Endothelial cell of umbilical vein (primary cell): ENCODE measurements around the gene GAB2. TPM values are rescaled to one million over a fixed set of nuclear protein-coding genes. Genes with fewer than 3 reads are reported as not detected.

Experiments used
- BruUV-seq: library from RNA; stranded (reverse); fragments of 400-500 nt; replicated peaks from 2 replicates; lab custom pipeline; 2021; lab: Mats Ljungman, UMichigan
- CTCF ChIA-PET: fragments of 300-600, 350-600 bp; sonication (Branson Sonifier 250); formaldehyde crosslinking; loops from one replicate; lab custom pipeline; 2021; ENCODE audit warnings: antibody characterized with exemption, inconsistent platforms; lab: Charles Lee
- POLR2A ChIA-PET: fragments of 300-600, 350-600 bp; sonication (Branson Sonifier 250); formaldehyde crosslinking; loops from one replicate; lab custom pipeline; 2021; ENCODE audit warnings: antibody characterized with exemption, inconsistent platforms; lab: Charles Lee
- DNase-seq: peaks from one replicate; pipeline ENCODE4 v3.0.0-alpha.2; 2011; ENCODE audit warnings: low read depth, low spot score
- FAIRE-seq: peaks from 2 replicates; lab custom pipeline; 2011; peaks lifted over from hg19 to GRCh38; lab: Jason Lieb, UNC
- H2AFZ ChIP-seq: 2 replicates; pipeline ENCODE4 v1.6.0; 2012; ENCODE audit warnings: low read depth, low read length, control low read depth, inconsistent platforms
- H3K27ac ChIP-seq: 2 replicates; pipeline ENCODE4 v1.5.1; 2011; ENCODE audit warnings: low read depth, mild to moderate bottlenecking, control low read depth, low read length, moderate library complexity; ENCODE audit not compliant: insufficient read depth
- H3K27me3 ChIP-seq, 2 experiments: 2 replicates each; pipeline versions ENCODE4 v1.6.0 to v1.6.1; 2011; ENCODE audit warnings: low read length in 2 of 2, mixed read lengths in 1 of 2; ENCODE audit not compliant: control insufficient read depth in 2 of 2, insufficient read depth in 2 of 2
- H3K36me3 ChIP-seq, 2 experiments: 2 replicates in 1 of 2; 3 replicates in 1 of 2; pipeline ENCODE4 v1.5.1; 2011; ENCODE audit warnings: low read length in 2 of 2, mild to moderate bottlenecking in 1 of 2, moderate library complexity in 1 of 2; ENCODE audit not compliant: control insufficient read depth in 2 of 2, insufficient read depth in 2 of 2; ENCODE audit errors: extremely low read depth in 1 of 2
- H3K4me1 ChIP-seq: 3 replicates; pipeline ENCODE4 v1.5.1; 2011; ENCODE audit warnings: mild to moderate bottlenecking, low read length; ENCODE audit not compliant: control insufficient read depth, insufficient read depth; ENCODE audit errors: extremely low read depth
- H3K4me2 ChIP-seq: 2 replicates; pipeline ENCODE4 v1.6.1; 2011; ENCODE audit warnings: low read length, control low read depth, mixed read lengths; ENCODE audit not compliant: insufficient read depth
- H3K4me3 ChIP-seq, 3 experiments: fragments of 200-600 bp in 1 of 3; sonication (generic), shearing (Covaris generic) in 1 of 3; replicated peaks in 1 of 3; 2 replicates each; pipeline ENCODE4 v1.5.1; 2011 to 2016; ENCODE audit warnings: control low read depth in 3 of 3, low read length in 3 of 3, mild to moderate bottlenecking in 2 of 3, inconsistent platforms in 1 of 3, low read depth in 1 of 3, moderate library complexity in 1 of 3; ENCODE audit not compliant: insufficient read depth in 1 of 3
- H3K79me2 ChIP-seq: 2 replicates; pipeline ENCODE4 v1.6.0; 2012; ENCODE audit warnings: low read length, inconsistent platforms; ENCODE audit not compliant: control insufficient read depth, insufficient read depth
- H3K9ac ChIP-seq: replicated peaks from 2 replicates; pipeline ENCODE3; 2011; ENCODE audit warnings: low read length, control low read depth; ENCODE audit not compliant: insufficient read depth; ENCODE audit errors: extremely low read depth
- H3K9me1 ChIP-seq: replicated peaks from 3 replicates; pipeline ENCODE4 v1.6.0; 2011; ENCODE audit warnings: mild to moderate bottlenecking, low read length; ENCODE audit not compliant: control insufficient read depth, insufficient read depth; ENCODE audit errors: extremely low read depth
- H3K9me3 ChIP-seq: replicated peaks from 2 replicates; pipeline ENCODE4 v1.5.1; 2012; ENCODE audit warnings: low read length, inconsistent platforms; ENCODE audit not compliant: control insufficient read depth, insufficient read depth
- H4K20me1 ChIP-seq: replicated peaks from 2 replicates; pipeline ENCODE3; 2011; ENCODE audit warnings: mild to moderate bottlenecking, low read length; ENCODE audit not compliant: control insufficient read depth, insufficient read depth; ENCODE audit errors: extremely low read depth
- EZH2 ChIP-seq: IDR thresholded peaks from 2 replicates; pipeline ENCODE4 v1.6.1; 2012; ENCODE audit warnings: borderline replicate concordance, low read depth, mild to moderate bottlenecking, moderate library complexity, low read length, inconsistent platforms; ENCODE audit not compliant: severe bottlenecking
- FOS ChIP-seq: IDR thresholded peaks from 2 replicates; pipeline ENCODE4 v1.6.1; 2011; ENCODE audit warnings: mild to moderate bottlenecking, low read length, moderate library complexity, borderline replicate concordance; ENCODE audit not compliant: insufficient read depth
- GATA2 ChIP-seq: IDR thresholded peaks from 2 replicates; pipeline ENCODE4 v1.7.0; 2011; ENCODE audit warnings: low read depth, mild to moderate bottlenecking, moderate library complexity, mixed read lengths, low read length; ENCODE audit not compliant: insufficient read length, insufficient read depth
- JUN ChIP-seq: IDR thresholded peaks from 2 replicates; pipeline ENCODE4 v1.6.1; 2011; ENCODE audit warnings: borderline replicate concordance, low read depth; ENCODE audit not compliant: insufficient read length, insufficient read depth
- MYC ChIP-seq: IDR thresholded peaks from one replicate; pipeline ENCODE4 v1.6.1; 2011; ENCODE audit warnings: mild to moderate bottlenecking, low read depth, low read length
- POLR2A ChIP-seq: IDR thresholded peaks from 2 replicates; pipeline ENCODE4 v1.6.1; 2012; ENCODE audit warnings: low read depth, mild to moderate bottlenecking, control low read depth, low read length
- POLR2AphosphoS5 ChIP-seq: IDR thresholded peaks from 2 replicates; pipeline ENCODE4 v1.6.1; 2012; ENCODE audit warnings: low read depth, mild to moderate bottlenecking, control low read depth, low read length, moderate library complexity; ENCODE audit not compliant: insufficient read depth
- dilution Hi-C: fragments of 300-500 bp; cut with MboI; formaldehyde crosslinking; loops from one replicate; pipeline ENCODE4 v1.15.0; 2019; ENCODE audit warnings: low sequenced_read_pairs; ENCODE audit not compliant: extremely low pct_ligation_motif_present
- intact Hi-C: fragments of 100-400 bp; cut with micrococcal nuclease; formaldehyde crosslinking; loops from one replicate; pipeline ENCODE4 v1.10.0; 2022
- polyA plus RNA-seq, 4 experiments: library from polyadenylated mRNA; depleted of rRNA in 3 of 4; stranded (reverse) in 3 of 4; unstranded in 1 of 4; fragments of >200 nt; gene quantifications; 2 replicates each; pipeline versions ENCODE4 v1.2.1 to v1.2.3, GENCODE V29; 2011 to 2012; ENCODE audit warnings: missing spikeins in 1 of 4
- total RNA-seq: library from RNA; stranded (reverse); gene quantifications from 2 replicates; pipeline ENCODE4 v1.2.3, GENCODE V29; 2021
- TF ChIP-seq, protein P1 (sequence below): IDR thresholded peaks from 2 replicates; pipeline ENCODE4 v1.6.1; 2011; ENCODE audit not compliant: insufficient read depth, insufficient read length
- TF ChIP-seq, protein P2 (sequence below), 2 donors: IDR thresholded peaks; 1 replicate in 1 of 2; 2 replicates in 1 of 2; pipeline ENCODE4 v1.5.1; 2011; ENCODE audit warnings: low read length in 2 of 2, mild to moderate bottlenecking in 2 of 2, moderate library complexity in 2 of 2, control low read depth in 1 of 2, inconsistent platforms in 1 of 2, low read depth in 1 of 2; ENCODE audit not compliant: insufficient read depth in 1 of 2; ENCODE audit errors: extremely low read depth in 1 of 2

Gene GAB2
- total and polyA plus RNA-seq, 2 donors (not counting 3 experiments of a cell fraction or from before 2014, with no cell fraction given) = 19.6 to 39.6 TPM

DNA sequence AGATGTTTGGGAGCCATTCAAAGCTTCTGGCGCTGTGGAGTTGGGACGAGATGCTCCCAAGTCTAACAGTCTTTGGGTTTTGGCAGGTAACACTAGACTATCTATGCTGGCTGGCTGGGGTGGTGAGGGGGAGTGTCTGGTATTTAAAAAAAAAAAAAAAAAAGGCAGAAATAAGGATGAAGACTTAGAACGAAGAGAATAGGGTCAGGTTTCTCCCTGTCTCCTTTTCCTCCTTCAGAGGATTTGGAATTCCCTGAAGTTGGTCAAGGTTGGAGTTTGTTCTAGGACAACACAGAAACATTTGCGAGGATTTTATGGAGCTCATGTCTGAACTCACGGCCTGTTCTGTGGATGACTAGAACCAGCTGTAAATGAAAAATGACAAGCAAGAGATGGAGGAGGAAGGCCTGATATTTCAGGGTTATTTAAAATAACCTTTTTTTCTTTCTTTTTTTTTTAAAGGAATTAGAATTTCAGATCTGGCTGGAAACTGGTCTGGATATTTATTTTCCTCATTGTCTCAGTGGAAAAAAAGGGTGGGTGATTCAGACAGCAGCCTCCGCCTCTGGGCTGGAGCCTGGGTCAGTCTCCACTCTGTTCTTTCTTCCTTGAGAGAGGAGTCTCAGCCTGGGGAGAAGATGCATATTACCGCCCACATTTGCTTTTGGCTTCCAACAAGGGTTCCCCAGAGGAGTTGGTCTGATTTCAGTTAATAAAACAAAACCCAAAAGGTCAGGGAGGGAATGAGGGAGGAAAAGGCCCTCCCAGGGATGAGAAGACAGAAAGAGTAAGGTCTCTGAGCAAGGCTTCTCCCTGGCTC is 148.8 kb downstream of the GAB2 start:
- no peaks in the 10 kb centered on the region for H4K20me1 ChIP-seq
- H3K9me3 ChIP-seq = no peaks in the 10 kb centered on the region
- no peaks in the 10 kb centered on the region for H3K27me3 ChIP-seq
- no TSS peak for BruUV-seq
- no peaks in the 10 kb centered on the region for H3K4me1 ChIP-seq
- H3K4me3 ChIP-seq = no peak overlapping the region
- FAIRE-seq (peak; percentile 40), DNase-seq (peak; percentile 30)
- dilution Hi-C loops (no loop called here), intact Hi-C loops (no loop called here)
- CTCF ChIA-PET = interaction anchor here (1.4 kb wide), 1 partner anchor 295 kb away, joined by 4 read pairs; no protein-coding TSS in a partner anchor
- TF ChIP-seq POLR2A (no peak), POLR2AphosphoS5 (no peak), MYC (no peak), FOS (no peak), JUN (no peak), EZH2 (no peak), GATA2 (no peak)
- TF ChIP-seq, protein P1, sequence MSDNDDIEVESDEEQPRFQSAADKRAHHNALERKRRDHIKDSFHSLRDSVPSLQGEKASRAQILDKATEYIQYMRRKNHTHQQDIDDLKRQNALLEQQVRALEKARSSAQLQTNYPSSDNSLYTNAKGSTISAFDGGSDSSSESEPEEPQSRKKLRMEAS = no peak
- TF ChIP-seq, protein P2, sequence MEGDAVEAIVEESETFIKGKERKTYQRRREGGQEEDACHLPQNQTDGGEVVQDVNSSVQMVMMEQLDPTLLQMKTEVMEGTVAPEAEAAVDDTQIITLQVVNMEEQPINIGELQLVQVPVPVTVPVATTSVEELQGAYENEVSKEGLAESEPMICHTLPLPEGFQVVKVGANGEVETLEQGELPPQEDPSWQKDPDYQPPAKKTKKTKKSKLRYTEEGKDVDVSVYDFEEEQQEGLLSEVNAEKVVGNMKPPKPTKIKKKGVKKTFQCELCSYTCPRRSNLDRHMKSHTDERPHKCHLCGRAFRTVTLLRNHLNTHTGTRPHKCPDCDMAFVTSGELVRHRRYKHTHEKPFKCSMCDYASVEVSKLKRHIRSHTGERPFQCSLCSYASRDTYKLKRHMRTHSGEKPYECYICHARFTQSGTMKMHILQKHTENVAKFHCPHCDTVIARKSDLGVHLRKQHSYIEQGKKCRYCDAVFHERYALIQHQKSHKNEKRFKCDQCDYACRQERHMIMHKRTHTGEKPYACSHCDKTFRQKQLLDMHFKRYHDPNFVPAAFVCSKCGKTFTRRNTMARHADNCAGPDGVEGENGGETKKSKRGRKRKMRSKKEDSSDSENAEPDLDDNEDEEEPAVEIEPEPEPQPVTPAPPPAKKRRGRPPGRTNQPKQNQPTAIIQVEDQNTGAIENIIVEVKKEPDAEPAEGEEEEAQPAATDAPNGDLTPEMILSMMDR (IDR thresholded peaks at IDR 0.05; ENCODE audit: extremely low read depth in 1 of 2, insufficient read depth in 1 of 2, low read depth in 1 of 2, low read length in 2 of 2) = no peak
- no peak overlapping the region for H3K4me2 ChIP-seq
- no peak overlapping the region for H3K9ac ChIP-seq
- POLR2A ChIA-PET = no interaction called here
- H3K79me2 ChIP-seq = no peaks in the 10 kb centered on the region
- no peaks in the 10 kb centered on the region for H3K9me1 ChIP-seq
- no peak overlapping the region for H2AFZ ChIP-seq
- no peaks in the 10 kb centered on the region for H3K36me3 ChIP-seq
- no peak overlapping the region for H3K27ac ChIP-seq
